Thymus (tissue), 11 donors: Measurements from ENCODE around the gene OSCAR. TPM values are rescaled to one million over a fixed set of nuclear protein-coding genes. Genes with fewer than 3 reads are reported as not detected.

Source experiments
- DNase-seq, 9 donors: peaks; one replicate each; pipeline ENCODE4 v3.0.0-alpha.2; 2013; ENCODE audit warnings: low spot score in 9 of 9, low read depth in 6 of 9, missing footprints in 1 of 9
- H3K27ac ChIP-seq, 2 donors: one replicate each; pipeline ENCODE4 v1.5.1; 2013; ENCODE audit warnings: control low read depth in 1 of 2, low read depth in 1 of 2, low read length in 1 of 2, mild to moderate bottlenecking in 1 of 2, moderate library complexity in 1 of 2
- H3K27me3 ChIP-seq, 2 donors: one replicate each; pipeline ENCODE4 v1.5.1; 2013; ENCODE audit warnings: low read length in 1 of 2; ENCODE audit not compliant: control insufficient read depth in 2 of 2, insufficient read depth in 1 of 2
- H3K36me3 ChIP-seq, 2 donors: one replicate each; pipeline ENCODE4 v1.5.1; 2013; ENCODE audit warnings: low read length in 1 of 2, mild to moderate bottlenecking in 1 of 2, moderate library complexity in 1 of 2; ENCODE audit not compliant: control insufficient read depth in 2 of 2, insufficient read depth in 2 of 2
- H3K4me1 ChIP-seq, 2 donors: one replicate each; pipeline ENCODE4 v1.5.1; 2013; ENCODE audit warnings: low read length in 2 of 2; ENCODE audit not compliant: control insufficient read depth in 2 of 2, insufficient read depth in 2 of 2
- H3K4me3 ChIP-seq, 2 donors: one replicate each; pipeline ENCODE4 v1.5.1; 2013; ENCODE audit warnings: low read length in 2 of 2, control low read depth in 1 of 2, mild to moderate bottlenecking in 1 of 2
- H3K9me3 ChIP-seq, 2 donors: one replicate each; pipeline ENCODE4 v1.5.1; 2013; ENCODE audit warnings: low read length in 1 of 2, mild to moderate bottlenecking in 1 of 2; ENCODE audit not compliant: control insufficient read depth in 2 of 2, insufficient read depth in 1 of 2
- WGBS: extraction: QIAGEN DNeasy Blood & Tissue Kit; methylation state at CpG from one replicate; pipeline ENCODE4 v1.1.7; 2013; 5-methylcytosine and 5-hydroxymethylcytosine counted together
- polyA plus RNA-seq: library from polyadenylated mRNA; stranded (reverse); fragments of 200-250 nt; gene quantifications from one replicate; pipeline ENCODE4 v1.2.3, GENCODE V29; 2013
- total RNA-seq: library from RNA; stranded (reverse); fragments of 120-200 nt; gene quantifications from one replicate; pipeline ENCODE4 v1.2.4, GENCODE V29; 2013
- donor health status: healthy.

OSCAR gene
- total and polyA plus RNA-seq, 2 donors, result 0.61 to 5.5 TPM

DNA sequence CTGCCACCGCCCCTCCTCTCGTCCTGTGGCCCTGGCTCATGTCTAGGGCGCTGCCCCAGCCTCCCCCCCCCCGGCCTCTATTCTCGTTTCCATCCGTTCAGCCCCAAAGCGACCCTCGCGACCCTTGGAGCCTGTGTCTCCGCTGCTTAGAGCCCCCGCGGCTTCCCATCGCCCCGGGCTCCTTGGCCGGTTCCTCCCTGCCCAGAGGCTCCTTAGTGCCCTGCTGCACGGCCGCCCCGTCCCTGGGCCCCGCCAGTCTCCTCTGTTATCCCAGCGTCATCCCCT is 27.8 kb upstream of the OSCAR start:
- WGBS, result 94% methylated on average over 20 of the region's 20 CpGs
- no peak for DNase-seq

DNA sequence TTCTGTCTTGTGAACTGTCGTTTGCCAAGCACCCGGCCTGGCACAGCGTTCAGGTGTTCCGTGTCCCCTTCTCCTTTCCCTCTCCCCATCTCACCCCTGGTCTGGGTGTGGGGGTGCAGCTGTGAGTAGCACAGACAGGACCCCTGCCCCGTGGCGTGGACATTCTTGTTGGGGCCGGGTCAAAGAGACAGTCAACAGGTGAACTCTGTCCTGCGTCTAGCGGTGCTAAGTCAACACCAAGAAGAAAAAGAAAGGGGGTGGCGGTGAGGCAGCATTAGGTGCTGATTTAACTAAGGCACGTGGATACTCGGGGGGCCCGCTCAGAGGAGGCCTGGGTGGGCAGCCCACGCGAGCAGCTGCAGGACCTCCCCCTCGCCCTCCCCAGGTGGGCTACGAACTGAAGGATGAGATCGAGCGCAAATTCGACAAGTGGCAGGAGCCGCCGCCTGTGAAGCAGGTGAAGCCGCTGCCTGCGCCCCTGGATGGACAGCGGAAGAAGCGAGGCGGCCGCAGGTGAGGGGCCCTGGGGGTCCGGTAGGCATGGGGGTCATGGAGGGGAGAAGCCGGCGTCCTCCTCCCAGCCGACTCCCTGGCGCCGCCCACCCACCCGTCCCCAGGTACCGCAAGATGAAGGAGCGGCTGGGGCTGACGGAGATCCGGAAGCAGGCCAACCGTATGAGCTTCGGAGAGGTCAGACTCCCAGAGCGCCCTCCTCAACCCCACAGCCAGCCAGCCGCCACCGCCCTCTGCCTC is 27.3 kb upstream of the OSCAR start:
- Histone ChIP-seq H3K27me3 (no peaks in the 10 kb centered on the region), H3K9me3 (no peaks in the 10 kb centered on the region), H3K4me1 (no peaks in the 10 kb centered on the region), H3K27ac (no peak overlapping the region), H3K4me3 (no peak overlapping the region), H3K36me3 (peaks cover 57 to 73% of the 10 kb centered on the region in 2 donors)
- DNase-seq, result no peak
- 95% methylated on average over 44 of the region's 44 CpGs for WGBS

More for the DNA sequence above, 27.8 kb upstream of the OSCAR start:
- H3K27ac ChIP-seq, result no peak overlapping the region
- no peak overlapping the region for H3K4me3 ChIP-seq
- H3K9me3 ChIP-seq, result no peaks in the 10 kb centered on the region
- H3K27me3 ChIP-seq, result no peaks in the 10 kb centered on the region
- peaks cover 55 to 68% of the 10 kb centered on the region in 2 donors for H3K36me3 ChIP-seq
- no peaks in the 10 kb centered on the region for H3K4me1 ChIP-seq

DNA sequence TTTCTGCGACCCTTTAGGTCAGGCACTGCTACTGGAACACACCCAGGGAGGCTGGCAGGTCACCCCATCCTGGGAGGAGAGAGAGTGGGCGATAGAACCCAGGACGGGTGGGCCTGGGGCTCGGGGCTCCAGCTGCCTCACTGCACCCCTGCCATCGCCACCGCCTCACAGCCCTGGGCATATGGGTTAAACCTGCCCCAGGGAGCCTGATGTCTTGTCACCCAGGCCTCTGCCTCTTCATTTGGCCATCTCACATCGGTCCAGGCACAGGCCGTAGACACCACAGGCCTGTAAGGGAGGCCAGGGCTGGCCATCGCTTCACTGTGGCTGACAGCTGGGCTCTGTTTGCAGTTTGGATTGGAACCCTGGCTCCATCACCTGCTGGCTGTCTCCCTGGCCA is 25.1 kb upstream of the OSCAR start:
- Histone ChIP-seq H3K4me3 (no peak overlapping the region), H3K4me1 (no peaks in the 10 kb centered on the region), H3K36me3 (peaks cover 59 to 83% of the 10 kb centered on the region in 2 donors), H3K27ac (no peak overlapping the region), H3K27me3 (no peaks in the 10 kb centered on the region), H3K9me3 (no peaks in the 10 kb centered on the region)
- WGBS, result 96% methylated on average over 9 of the region's 9 CpGs
- no peak for DNase-seq

- DNase-seq, result no peak
- H3K4me3 ChIP-seq, result no peak overlapping the region
- H3K27ac ChIP-seq, result no peak overlapping the region
- H3K36me3 ChIP-seq, result peaks cover 62 to 86% of the 10 kb centered on the region in 2 donors
- H3K4me1 ChIP-seq, result no peaks in the 10 kb centered on the region
- H3K27me3 ChIP-seq, result no peaks in the 10 kb centered on the region
- 98% methylated on average over 19 of the region's 19 CpGs for WGBS
- no peaks in the 10 kb centered on the region for H3K9me3 ChIP-seq
Measured at GRCh38 chr19:54124393-54124792, 23.8 kb upstream of the OSCAR start.

- Histone ChIP-seq H3K4me1 (no peaks in the 10 kb centered on the region), H3K36me3 (peaks cover 59 to 79% of the 10 kb centered on the region in 2 donors), H3K9me3 (no peaks in the 10 kb centered on the region), H3K4me3 (no peak overlapping the region), H3K27me3 (no peaks in the 10 kb centered on the region), H3K27ac (no peak overlapping the region)
- WGBS, result 98% methylated on average over 17 of the region's 17 CpGs
- DNase-seq, result no peak
Measured at GRCh38 chr19:54123682-54124081, 23.1 kb upstream of the OSCAR start.

DNA sequence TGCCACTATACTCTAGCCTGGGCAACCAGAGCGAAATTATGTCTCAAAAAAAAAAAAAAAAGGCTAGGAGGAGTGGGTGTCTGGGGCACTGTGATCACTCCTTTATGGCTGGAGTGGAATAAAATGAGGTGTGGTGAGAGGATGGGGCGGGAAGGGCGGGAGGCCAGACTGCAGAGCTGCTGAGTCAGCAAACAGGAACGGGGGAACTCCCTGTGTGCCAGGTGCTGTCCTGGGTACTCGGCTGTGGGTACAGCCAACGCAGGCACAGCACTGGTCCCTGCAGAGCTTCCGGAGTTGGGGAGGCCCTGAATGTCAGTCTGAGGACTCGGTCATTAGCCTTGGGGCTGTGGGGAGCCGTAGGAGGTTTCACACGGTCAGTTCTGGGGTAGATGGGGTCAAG is 20.7 kb upstream of the OSCAR start:
- DNase-seq, result no peak
- H3K36me3 ChIP-seq, result peaks cover 51 to 66% of the 10 kb centered on the region in 2 donors
- no peak overlapping the region for H3K4me3 ChIP-seq
- H3K9me3 ChIP-seq, result no peaks in the 10 kb centered on the region
- H3K27me3 ChIP-seq, result no peaks in the 10 kb centered on the region
- H3K27ac ChIP-seq, result no peak overlapping the region
- WGBS, result 98% methylated on average over 10 of the region's 10 CpGs
- H3K4me1 ChIP-seq, result peaks cover 4 to 10% of the 10 kb centered on the region in 2 donors

DNA sequence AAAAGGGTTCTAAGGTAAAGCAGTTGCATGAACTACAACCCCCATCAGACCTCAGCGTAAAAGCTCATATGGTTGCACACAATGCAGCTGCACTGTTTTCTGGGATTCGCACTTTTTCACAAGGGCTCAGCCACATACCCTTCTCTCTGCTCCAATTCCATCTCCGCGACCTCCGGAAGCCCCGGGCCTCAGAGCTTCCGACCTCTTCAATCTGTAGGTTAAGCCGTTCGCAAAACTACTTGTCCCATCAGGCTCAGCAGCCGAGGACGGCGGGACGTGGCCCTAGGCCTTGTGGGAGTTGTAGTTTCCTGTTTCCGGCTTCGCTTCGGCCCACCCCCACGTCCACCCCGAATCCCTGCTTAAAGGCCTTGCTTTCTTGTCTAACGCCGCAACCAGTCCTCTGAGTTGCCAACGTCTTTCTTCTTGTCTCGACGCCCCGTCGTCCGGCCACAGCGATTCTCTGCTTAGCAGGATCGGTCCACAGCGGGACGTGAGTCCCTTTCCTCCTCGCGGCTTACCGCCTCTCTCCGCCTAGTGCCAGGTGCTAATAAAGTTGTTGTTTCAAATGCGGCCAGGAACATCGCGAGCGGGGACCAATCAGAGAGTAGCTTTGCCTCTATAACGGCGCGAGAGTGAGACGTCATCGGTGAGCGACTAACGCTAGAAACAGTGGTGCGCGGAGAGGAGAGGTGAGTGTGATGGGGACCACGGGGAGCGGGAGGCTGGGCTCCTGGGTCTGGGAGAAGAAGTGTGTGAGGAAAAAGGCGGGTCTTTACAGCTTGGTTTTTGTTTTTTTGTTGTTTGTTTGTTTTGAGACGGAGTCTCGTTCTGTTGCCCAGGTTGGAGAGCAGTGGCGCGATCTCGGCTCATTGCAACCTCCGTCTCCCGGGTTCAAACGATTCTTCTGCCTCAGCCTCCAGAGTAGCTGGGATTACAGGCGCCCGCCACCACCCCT is 14.8 kb upstream of the OSCAR start, which contains the start of the genes PRPF31 and TFPT:
PRPF31 (plus strand) TSS at position 646 of the 955 bp plus-strand sequence. CDS start 2,525 bp downstream, outside the sequence.
TFPT (minus strand) TSS at position 549 of the 955 bp plus-strand sequence; CDS start at position 161, 388 bp downstream.
- Histone ChIP-seq H3K27ac (peak within 1 kb of the TSS; percentile 83 to 91), H3K27me3 (no peaks in the 10 kb centered on the region), H3K36me3 (peaks cover 21 to 23% of the 10 kb centered on the region in 2 donors), H3K9me3 (no peaks in the 10 kb centered on the region), H3K4me3 (peak within 1 kb of the TSS; percentile 69 to 75), H3K4me1 (peaks cover 15 to 21% of the 10 kb centered on the region in 2 donors)
- DNase-seq, result peak; percentile 96 to 100 (median 98)
- under 1% methylated on average over 60 of the region's 60 CpGs for WGBS

DNA sequence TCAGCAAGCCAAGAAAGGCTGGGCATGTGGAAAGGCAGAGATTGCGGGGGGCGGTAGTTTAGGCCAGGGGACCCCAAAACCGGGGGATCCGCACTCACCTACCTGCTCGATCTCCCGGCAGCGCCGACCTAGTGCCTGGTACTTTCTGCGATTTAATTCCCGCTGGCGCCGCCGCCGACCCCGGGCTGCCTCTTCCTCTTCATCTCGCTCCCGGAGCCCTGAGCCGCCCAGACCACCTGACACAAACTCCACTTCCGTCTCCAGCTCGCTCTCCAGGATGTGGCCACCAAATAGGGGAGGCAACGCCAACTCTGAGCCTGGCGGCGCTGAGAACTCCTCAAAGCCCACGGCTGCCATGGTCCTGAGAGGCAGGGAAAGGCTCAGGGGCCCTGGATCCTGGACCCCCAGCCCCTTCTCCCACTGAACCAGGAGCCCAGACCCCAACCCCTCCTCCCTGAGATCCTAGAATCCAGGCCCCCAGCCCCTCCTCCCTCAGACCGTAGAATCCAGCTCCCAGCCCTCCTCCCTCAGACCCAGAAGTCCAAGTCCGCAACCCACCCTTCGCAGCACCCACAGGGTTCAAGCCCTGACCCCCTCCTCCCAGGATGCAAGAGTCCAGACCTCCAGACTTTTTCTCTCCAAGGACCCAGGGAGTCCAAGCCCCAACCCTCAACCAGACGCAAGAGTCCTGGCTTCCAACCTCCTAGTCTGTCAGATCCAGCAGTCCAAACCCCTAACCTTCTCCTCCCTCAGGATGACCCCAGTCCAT is 13.9 kb upstream of the OSCAR start:
- Histone ChIP-seq H3K9me3 (no peaks in the 10 kb centered on the region), H3K36me3 (peaks cover 22% of the 10 kb centered on the region in 2 donors), H3K27ac (peak overlapping the region; percentile 46 to 83), H3K4me3 (peak overlapping the region; percentile 69 to 75), H3K4me1 (peaks cover 15 to 21% of the 10 kb centered on the region in 2 donors), H3K27me3 (no peaks in the 10 kb centered on the region)
- peak in 4 of 9 donors; percentile 46 to 71 (median 52) for DNase-seq
- 4% methylated on average over 28 of the region's 28 CpGs for WGBS
